ENCODE measurements around the gene PFKFB2. TPM values are rescaled to one million over a fixed set of nuclear protein-coding genes. Genes with fewer than 3 reads are reported as not detected.
"Not testable (repeated sequence)": the region's sequence is repeated elsewhere in the genome, so short reads cannot be mapped to it uniquely, and the experiment has no call there.

Gene PFKFB2
- total RNA-seq, 1 donor from 2014 or later: 16.7 TPM

- DNase-seq (ENCODE audit: low spot score): no peak
- no peak for ATAC-seq
- intact Hi-C loops (cut with DNase I): no loop called here
These were observed 18.1 kb upstream of the PFKFB2 start for GRCh38 chr1:207034998-207035397.

GRCh38 chr1:207035877-207036551 is 17.1 kb upstream of the PFKFB2 start:
- DNase-seq (ENCODE audit: low spot score) (no peak), ATAC-seq (no peak)
- intact Hi-C loops (cut with DNase I): no loop called here

- ATAC-seq (no peak), DNase-seq (ENCODE audit: low spot score) (no peak)
- intact Hi-C loops (cut with DNase I): no loop called here
These were observed 16.2 kb upstream of the PFKFB2 start for GRCh38 chr1:207036865-207037264.

GRCh38 chr1:207039380-207040180 is 13.5 kb upstream of the PFKFB2 start:
- DNase-seq (ENCODE audit: low spot score) (no peak), ATAC-seq (no peak)
- intact Hi-C loops (cut with DNase I): no loop called here

GRCh38 chr1:207040181-207040533 is 12.9 kb upstream of the PFKFB2 start:
- DNase-seq (ENCODE audit: low spot score): no peak
- intact Hi-C loops (cut with DNase I): no loop called here
- no peak for ATAC-seq

- DNase-seq (ENCODE audit: low spot score); intact Hi-C loops (cut with DNase I); ATAC-seq: not testable (repeated sequence)
These were observed 11.7 kb upstream of the PFKFB2 start for GRCh38 chr1:207041397-207041796.

GRCh38 chr1:207045453-207045852 is 7.6 kb upstream of the PFKFB2 start:
- no peak for ATAC-seq
- intact Hi-C loops (cut with DNase I): no loop called here

GRCh38 chr1:207047505-207047904 is 5.6 kb upstream of the PFKFB2 start:
- DNase-seq (ENCODE audit: low spot score) (no peak), ATAC-seq (no peak)
- intact Hi-C loops (cut with DNase I): no loop called here

More at GRCh38 chr1:207045453-207045852, 7.6 kb upstream of the PFKFB2 start:
- DNase-seq (ENCODE audit: low spot score): no peak

GRCh38 chr1:207048041-207048440 is 5.0 kb upstream of the PFKFB2 start:
- intact Hi-C loops (cut with DNase I): no loop called here
- no peak for DNase-seq (ENCODE audit: low spot score)
- no peak for ATAC-seq

- intact Hi-C loops (cut with DNase I): no loop called here
- DNase-seq (ENCODE audit: low spot score) (no peak), ATAC-seq (no peak)
These were observed 4.0 kb upstream of the PFKFB2 start for GRCh38 chr1:207049054-207049453.

GRCh38 chr1:207049514-207049913 is 3.6 kb upstream of the PFKFB2 start:
- intact Hi-C loops (cut with DNase I): no loop called here
- ATAC-seq: no peak
- no peak for DNase-seq (ENCODE audit: low spot score)

- ATAC-seq: peak; percentile 54
- DNase-seq (ENCODE audit: low spot score): no peak
- intact Hi-C loops (cut with DNase I): no loop called here
These were observed 3.1 kb upstream of the PFKFB2 start for GRCh38 chr1:207049974-207050391.

- intact Hi-C loops (cut with DNase I): no loop called here
- peak; percentile 84 for ATAC-seq
These were observed 2.4 kb upstream of the PFKFB2 start for GRCh38 chr1:207050480-207051190.

GRCh38 chr1:207051191-207051943 is 1.7 kb upstream of the PFKFB2 start, which contains the start of gene YOD1:
Gene YOD1, minus strand, starts transcription at chr1:207051208. Its CDS starts 178 bp downstream, at chr1:207051030.
- no peak for ATAC-seq
- intact Hi-C loops (cut with DNase I): no loop called here

More at GRCh38 chr1:207050480-207051190, 2.4 kb upstream of the PFKFB2 start:
- peak; percentile 97 for DNase-seq (ENCODE audit: low spot score)

GRCh38 chr1:207054491-207054890 is 1.4 kb downstream of the PFKFB2 start:
- no peak for ATAC-seq
- intact Hi-C loops (cut with DNase I): no loop called here
- DNase-seq (ENCODE audit: low spot score): no peak

More at GRCh38 chr1:207051191-207051943, 1.7 kb upstream of the PFKFB2 start, which contains the start of gene YOD1:
- no peak for DNase-seq (ENCODE audit: low spot score)

GRCh38 chr1:207055386-207056001 is 2.4 kb downstream of the PFKFB2 start:
- intact Hi-C loops (cut with DNase I): no loop called here
- ATAC-seq: no peak
- no peak for DNase-seq (ENCODE audit: low spot score)

- DNase-seq (ENCODE audit: low spot score): no peak
- ATAC-seq: no peak
- intact Hi-C loops (cut with DNase I): no loop called here
These were observed 3.6 kb downstream of the PFKFB2 start for GRCh38 chr1:207056673-207057072.

GRCh38 chr1:207058252-207058651 is 5.2 kb downstream of the PFKFB2 start:
- no peak for ATAC-seq
- intact Hi-C loops (cut with DNase I): no loop called here
- DNase-seq (ENCODE audit: low spot score): no peak
